GM23338 (cell line): ENCODE results near the gene GRIN2A. TPM values are rescaled to one million over a fixed set of nuclear protein-coding genes. Genes with fewer than 3 reads are reported as not detected.

ENCODE experiments used
- ATAC-seq: fragments of 200-7000 bp; cut with Tn5 transposase; 3 replicates; pipeline ENCODE4 v1.9.1; 2020
- DNase-seq: peaks from one replicate; pipeline ENCODE4 v3.0.0-alpha.2; 2015; ENCODE audit warnings: low spot score
- H2AFZ ChIP-seq: fragments of 200-600 bp; sonication (generic); 2 replicates; pipeline ENCODE4 v1.8.0; 2016; ENCODE audit warnings: antibody characterized with exemption, mild to moderate bottlenecking, moderate library complexity
- H3F3A ChIP-seq: fragments of 200-600 bp; sonication (generic); replicated peaks from 2 replicates; pipeline ENCODE4 v1.8.0; 2017; ENCODE audit warnings: antibody characterized with exemption, mixed run types, low read depth
- H3K27ac ChIP-seq: fragments of 200-600 bp; sonication (generic); 2 replicates; pipeline ENCODE4 v1.6.1; 2016; ENCODE audit warnings: low read depth
- H3K27me3 ChIP-seq: fragments of 200-600 bp; sonication (generic); 2 replicates; pipeline ENCODE4 v1.8.0; 2016; ENCODE audit warnings: mild to moderate bottlenecking, mixed run types, moderate library complexity; ENCODE audit not compliant: insufficient read depth
- H3K36me3 ChIP-seq: fragments of 200-600 bp; sonication (generic); 2 replicates; pipeline ENCODE4 v1.8.0; 2016; ENCODE audit warnings: mild to moderate bottlenecking; ENCODE audit not compliant: insufficient read depth
- H3K4me1 ChIP-seq: fragments of 200-600 bp; sonication (generic); 2 replicates; pipeline ENCODE4 v1.8.0; 2016; ENCODE audit warnings: mild to moderate bottlenecking, moderate library complexity; ENCODE audit not compliant: insufficient read depth
- H3K4me2 ChIP-seq: fragments of 200-600 bp; sonication (generic); 2 replicates; pipeline ENCODE4 v1.7.1; 2017; ENCODE audit warnings: mixed run types
- H3K4me3 ChIP-seq: fragments of 200-600 bp; sonication (generic); 2 replicates; pipeline ENCODE4 v1.6.1; 2016; ENCODE audit warnings: mixed run types
- H3K79me2 ChIP-seq: fragments of 200-600 bp; sonication (generic); replicated peaks from 2 replicates; pipeline ENCODE4 v1.8.0; 2017; ENCODE audit warnings: mild to moderate bottlenecking; ENCODE audit not compliant: insufficient read depth
- H3K9me2 ChIP-seq: fragments of 200-600 bp; sonication (generic); 2 replicates; pipeline ENCODE4 v1.8.0; 2017; ENCODE audit not compliant: insufficient read depth
- H4K20me1 ChIP-seq: fragments of 200-600 bp; sonication (generic); replicated peaks from 2 replicates; pipeline ENCODE4 v1.8.0; 2017; ENCODE audit warnings: mild to moderate bottlenecking; ENCODE audit not compliant: insufficient read depth
- H3K27ac Mint-ChIP-seq: 2 replicates; pipeline ENCODE4 v1.8.0; 2020; ENCODE audit warnings: inconsistent platforms, mild to moderate bottlenecking, moderate library complexity, mixed read lengths
- H3K27me3 Mint-ChIP-seq: 3 replicates; pipeline ENCODE4 v1.8.0; 2022; ENCODE audit warnings: low read depth, mild to moderate bottlenecking, moderate library complexity, mixed read lengths, inconsistent platforms; ENCODE audit not compliant: insufficient read depth, poor library complexity
- H3K36me3 Mint-ChIP-seq: 3 replicates; pipeline ENCODE4 v1.8.0; 2021; ENCODE audit warnings: low read depth, mild to moderate bottlenecking, inconsistent platforms, moderate library complexity, mixed read lengths
- H3K4me1 Mint-ChIP-seq: 3 replicates; pipeline ENCODE4 v1.8.0; 2020; ENCODE audit warnings: mild to moderate bottlenecking, inconsistent platforms, mixed read lengths
- H3K4me3 Mint-ChIP-seq: 3 replicates; pipeline ENCODE4 v1.8.0; 2021; ENCODE audit warnings: moderate library complexity, mild to moderate bottlenecking, inconsistent platforms, mixed read lengths
- H3K9me3 Mint-ChIP-seq: 3 replicates; pipeline ENCODE4 v1.8.0; 2020; ENCODE audit warnings: moderate library complexity, mild to moderate bottlenecking, inconsistent platforms, mixed read lengths
- CREB1 ChIP-seq: fragments of 250-450 bp; sonication (Bioruptor Pico); IDR thresholded peaks from 2 replicates; pipeline ENCODE4 v1.5.0; 2020; ENCODE audit warnings: low read depth, mild to moderate bottlenecking, moderate library complexity
- CTCF ChIP-seq, 2 experiments: fragments of 200-600 bp in 1 of 2; sonication (generic) in 1 of 2; conservative IDR thresholded peaks; 2 replicates each; pipeline versions ENCODE4 v1.5.1 to v1.6.1; 2016 to 2017; ENCODE audit warnings: antibody characterized with exemption in 2 of 2, low read depth in 2 of 2, mild to moderate bottlenecking in 2 of 2, moderate library complexity in 1 of 2
- ETS1 ChIP-seq: IDR thresholded peaks from 2 replicates; pipeline ENCODE4 v1.6.1; 2016; ENCODE audit warnings: antibody characterized with exemption
- EZH2 ChIP-seq: fragments of 200-600 bp; sonication (generic); IDR thresholded peaks from one replicate; pipeline ENCODE4 v1.8.0; 2017; ENCODE audit warnings: antibody characterized with exemption, mild to moderate bottlenecking, low read depth; ENCODE audit not compliant: unreplicated experiment
- EZH2phosphoT487 ChIP-seq: fragments of 200-600 bp; sonication (generic); IDR thresholded peaks from one replicate; pipeline ENCODE4 v1.8.1; 2018; ENCODE audit warnings: antibody characterized with exemption; ENCODE audit not compliant: unreplicated experiment
- JUNB ChIP-seq: IDR thresholded peaks from one replicate; pipeline ENCODE4 v1.6.1; 2016; ENCODE audit warnings: antibody characterized with exemption; ENCODE audit not compliant: unreplicated experiment
- NANOG ChIP-seq: IDR thresholded peaks from 2 replicates; pipeline ENCODE4 v1.6.1; 2016; ENCODE audit warnings: antibody characterized with exemption, borderline replicate concordance
- POLR2AphosphoS5 ChIP-seq: IDR thresholded peaks from 2 replicates; pipeline ENCODE4 v1.6.1; 2016; ENCODE audit warnings: antibody characterized with exemption, low read depth
- STAT1 ChIP-seq: IDR thresholded peaks from one replicate; pipeline ENCODE4 v1.6.1; 2016; ENCODE audit warnings: antibody characterized with exemption; ENCODE audit not compliant: unreplicated experiment
- ZNF114 ChIP-seq: fragments of 250-450 bp; sonication (Bioruptor Pico); IDR thresholded peaks from 2 replicates; pipeline ENCODE4 v1.5.0; 2020; ENCODE audit warnings: mild to moderate bottlenecking, moderate library complexity
- ZNF331 ChIP-seq: fragments of 250-450 bp; sonication (Bioruptor Pico); IDR thresholded peaks from 2 replicates; pipeline ENCODE4 v1.5.0; 2020; ENCODE audit warnings: low read depth, mild to moderate bottlenecking, moderate library complexity
- ZNF462 ChIP-seq: fragments of 250-450 bp; sonication (Bioruptor Pico); IDR thresholded peaks from 2 replicates; pipeline ENCODE4 v1.5.0; 2020; ENCODE audit warnings: mild to moderate bottlenecking, moderate library complexity
- polyA plus RNA-seq: library from polyadenylated mRNA; unstranded; fragments of >200 nt; fragmentation: Nextera tagmentation; extraction: Ambion mirVana; gene quantifications from 2 replicates; pipeline ENCODE4 v1.2.1, GENCODE V29; 2016
- total RNA-seq: library from RNA; depleted of rRNA; stranded (reverse); fragments of >200 nt; shearing (Covaris generic); gene quantifications from 2 replicates; pipeline ENCODE4 v1.2.3, GENCODE V29; 2014
- TF ChIP-seq, protein P1 (sequence below): IDR thresholded peaks from one replicate; pipeline ENCODE4 v1.6.1; 2018; ENCODE audit warnings: antibody characterized with exemption; ENCODE audit not compliant: unreplicated experiment

The GRIN2A gene
- total and polyA plus RNA-seq, 2 experiments from 2014 or later: 0.89 to 5.1 TPM

- no peaks in the 10 kb centered on the region for H3K36me3 ChIP-seq
- no peaks in the 10 kb centered on the region for H4K20me1 ChIP-seq
- H3K79me2 ChIP-seq: no peaks in the 10 kb centered on the region
- no peak overlapping the region for H3K4me2 ChIP-seq
- ATAC-seq: no peak
- H3K36me3 Mint-ChIP-seq: no peaks in the 10 kb centered on the region
- peaks cover 3% of the 10 kb centered on the region for H3K27me3 Mint-ChIP-seq
- no peak overlapping the region for H3K27ac ChIP-seq
- TF ChIP-seq ZNF114: no peak
- TF ChIP-seq EZH2phosphoT487: no peak
- no peak for TF ChIP-seq CTCF (conservative IDR thresholded peaks at IDR 0.05; ENCODE audit: low read depth in 2 of 2)
- no peak for TF ChIP-seq POLR2AphosphoS5
- TF ChIP-seq EZH2: no peak
- no peak for TF ChIP-seq NANOG
- TF ChIP-seq ZNF331: no peak
- TF ChIP-seq ETS1: no peak
- TF ChIP-seq JUNB: no peak
- TF ChIP-seq, protein P1, sequence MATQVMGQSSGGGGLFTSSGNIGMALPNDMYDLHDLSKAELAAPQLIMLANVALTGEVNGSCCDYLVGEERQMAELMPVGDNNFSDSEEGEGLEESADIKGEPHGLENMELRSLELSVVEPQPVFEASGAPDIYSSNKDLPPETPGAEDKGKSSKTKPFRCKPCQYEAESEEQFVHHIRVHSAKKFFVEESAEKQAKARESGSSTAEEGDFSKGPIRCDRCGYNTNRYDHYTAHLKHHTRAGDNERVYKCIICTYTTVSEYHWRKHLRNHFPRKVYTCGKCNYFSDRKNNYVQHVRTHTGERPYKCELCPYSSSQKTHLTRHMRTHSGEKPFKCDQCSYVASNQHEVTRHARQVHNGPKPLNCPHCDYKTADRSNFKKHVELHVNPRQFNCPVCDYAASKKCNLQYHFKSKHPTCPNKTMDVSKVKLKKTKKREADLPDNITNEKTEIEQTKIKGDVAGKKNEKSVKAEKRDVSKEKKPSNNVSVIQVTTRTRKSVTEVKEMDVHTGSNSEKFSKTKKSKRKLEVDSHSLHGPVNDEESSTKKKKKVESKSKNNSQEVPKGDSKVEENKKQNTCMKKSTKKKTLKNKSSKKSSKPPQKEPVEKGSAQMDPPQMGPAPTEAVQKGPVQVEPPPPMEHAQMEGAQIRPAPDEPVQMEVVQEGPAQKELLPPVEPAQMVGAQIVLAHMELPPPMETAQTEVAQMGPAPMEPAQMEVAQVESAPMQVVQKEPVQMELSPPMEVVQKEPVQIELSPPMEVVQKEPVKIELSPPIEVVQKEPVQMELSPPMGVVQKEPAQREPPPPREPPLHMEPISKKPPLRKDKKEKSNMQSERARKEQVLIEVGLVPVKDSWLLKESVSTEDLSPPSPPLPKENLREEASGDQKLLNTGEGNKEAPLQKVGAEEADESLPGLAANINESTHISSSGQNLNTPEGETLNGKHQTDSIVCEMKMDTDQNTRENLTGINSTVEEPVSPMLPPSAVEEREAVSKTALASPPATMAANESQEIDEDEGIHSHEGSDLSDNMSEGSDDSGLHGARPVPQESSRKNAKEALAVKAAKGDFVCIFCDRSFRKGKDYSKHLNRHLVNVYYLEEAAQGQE: no peak
- TF ChIP-seq ZNF462 (CRISPR knock-in tag): no peak
- no peak for TF ChIP-seq CREB1 (CRISPR knock-in tag)
- no peak for TF ChIP-seq STAT1
- peaks cover 13% of the 10 kb centered on the region for H3K9me2 ChIP-seq
- H3F3A ChIP-seq: no peaks in the 10 kb centered on the region
- H3K4me3 Mint-ChIP-seq: no peak overlapping the region
- DNase-seq: no peak
- H3K9me3 Mint-ChIP-seq: no peaks in the 10 kb centered on the region
- H3K4me1 Mint-ChIP-seq: peaks cover 8% of the 10 kb centered on the region; the same call in 2 of the 3 replicates
- no peak overlapping the region for H3K27ac Mint-ChIP-seq
- H3K27me3 ChIP-seq: no peaks in the 10 kb centered on the region
- 0 out of 2 replicates have a peak, but pooled peaks cover 7% of the 10 kb centered on the region for H3K4me1 ChIP-seq
- no peak overlapping the region for H3K4me3 ChIP-seq
- no peak overlapping the region for H2AFZ ChIP-seq
Observed at GRCh38 chr16:10156099-10156498, 26.1 kb downstream of the GRIN2A start.
